Colonic mucosa (tissue), 4 donors: Measurements from ENCODE around the gene CCDC182. TPM values are rescaled to one million over a fixed set of nuclear protein-coding genes. Genes with fewer than 3 reads are reported as not detected.

Experiments
- DNase-seq: peaks from one replicate; pipeline ENCODE4 v3.0.0-alpha.2; 2020
- H3K27ac ChIP-seq: fragments of 200-600 bp; one replicate; pipeline ENCODE4 v1.8.0; 2021
- H3K27me3 ChIP-seq: fragments of 200-600 bp; one replicate; pipeline ENCODE4 v1.8.0; 2021
- H3K36me3 ChIP-seq: fragments of 200-600 bp; one replicate; pipeline ENCODE4 v1.8.0; 2021
- H3K4me1 ChIP-seq: fragments of 200-600 bp; one replicate; pipeline ENCODE4 v1.8.0; 2021; ENCODE audit warnings: mild to moderate bottlenecking
- H3K4me3 ChIP-seq: fragments of 200-600 bp; one replicate; pipeline ENCODE4 v1.8.0; 2021
- H3K9ac ChIP-seq, 2 donors: one replicate each; pipeline ENCODE4 v1.7.0; 2013; ENCODE audit warnings: control low read depth in 2 of 2, low read depth in 2 of 2, low read length in 2 of 2
- H3K9me3 ChIP-seq: fragments of 200-600 bp; one replicate; pipeline ENCODE4 v1.8.0; 2021
- CTCF ChIP-seq: fragments of 200-600 bp; IDR thresholded peaks from one replicate; pipeline ENCODE4 v1.8.0; 2022; ENCODE audit warnings: antibody characterized with exemption, mild to moderate bottlenecking
- intact Hi-C: fragments of 100-400 bp; cut with DNase I; formaldehyde crosslinking; loops from one replicate; pipeline ENCODE4 v1.14.1; 2022
- total RNA-seq, 2 donors: library from RNA; stranded (reverse); fragmentation: NEBNext Ultra II Directional in 1 of 2; extraction: Animal tissue kit (Norgen Biotek cat#: 25700) in 1 of 2; gene quantifications; one replicate each; pipeline ENCODE4 v1.2.1, GENCODE V29; 2021
- donor health status: healthy.
- donor health status: DM: no; HTN: no; CAD: no.
- donor health status: DM: no; HTN: no; CAD: no.

The CCDC182 gene
- total RNA-seq, 2 donors from 2014 or later, result not detected

GRCh38 chr17:57778306-57778705, 33.2 kb upstream of the CCDC182 start:
- Histone ChIP-seq H3K27ac (no peak overlapping the region), H3K9me3 (no peaks in the 10 kb centered on the region), H3K9ac (no peak overlapping the region), H3K4me3 (no peak overlapping the region), H3K4me1 (no peaks in the 10 kb centered on the region), H3K36me3 (no peaks in the 10 kb centered on the region), H3K27me3 (no peaks in the 10 kb centered on the region)
- TF ChIP-seq CTCF, result no peak
- DNase-seq, result no peak
- intact Hi-C loops, result no loop called here

GRCh38 chr17:57776366-57776765, 31.3 kb upstream of the CCDC182 start:
- Histone ChIP-seq H3K9me3 (no peaks in the 10 kb centered on the region), H3K27me3 (no peaks in the 10 kb centered on the region), H3K36me3 (no peaks in the 10 kb centered on the region), H3K4me1 (no peaks in the 10 kb centered on the region), H3K9ac (no peak overlapping the region), H3K27ac (no peak overlapping the region), H3K4me3 (no peak overlapping the region)
- intact Hi-C loops, result no loop called here
- DNase-seq, result no peak
- TF ChIP-seq CTCF, result no peak

- Histone ChIP-seq H3K27ac (no peak overlapping the region), H3K4me1 (no peaks in the 10 kb centered on the region), H3K9me3 (no peaks in the 10 kb centered on the region), H3K36me3 (no peaks in the 10 kb centered on the region), H3K27me3 (no peaks in the 10 kb centered on the region), H3K9ac (no peak overlapping the region), H3K4me3 (no peak overlapping the region)
- intact Hi-C loops, result no loop called here
- DNase-seq, result no peak
- TF ChIP-seq CTCF, result no peak
These were observed 29.8 kb upstream of the CCDC182 start for GRCh38 chr17:57774872-57775271.

- H3K27me3 ChIP-seq, result no peaks in the 10 kb centered on the region
These were observed 28.5 kb upstream of the CCDC182 start for GRCh38 chr17:57773557-57773956.

GRCh38 chr17:57772774-57773173, 27.7 kb upstream of the CCDC182 start:
- no peaks in the 10 kb centered on the region for H3K4me1 ChIP-seq
- no peaks in the 10 kb centered on the region for H3K9me3 ChIP-seq
- no peak overlapping the region for H3K9ac ChIP-seq
- no peaks in the 10 kb centered on the region for H3K27me3 ChIP-seq
- no peak overlapping the region for H3K27ac ChIP-seq
- TF ChIP-seq CTCF, result no peak
- DNase-seq, result no peak
- H3K4me3 ChIP-seq, result no peak overlapping the region
- no peaks in the 10 kb centered on the region for H3K36me3 ChIP-seq
- intact Hi-C loops, result no loop called here

More at GRCh38 chr17:57773557-57773956, 28.5 kb upstream of the CCDC182 start:
- no peak overlapping the region for H3K9ac ChIP-seq
- intact Hi-C loops, result no loop called here
- H3K4me3 ChIP-seq, result no peak overlapping the region
- H3K4me1 ChIP-seq, result no peaks in the 10 kb centered on the region
- no peaks in the 10 kb centered on the region for H3K36me3 ChIP-seq
- no peaks in the 10 kb centered on the region for H3K9me3 ChIP-seq
- H3K27ac ChIP-seq, result no peak overlapping the region
- no peak for TF ChIP-seq CTCF
- DNase-seq, result no peak

GRCh38 chr17:57767561-57767960, 22.5 kb upstream of the CCDC182 start:
- Histone ChIP-seq H3K9ac (no peak overlapping the region), H3K4me3 (no peak overlapping the region), H3K36me3 (no peaks in the 10 kb centered on the region), H3K27me3 (no peaks in the 10 kb centered on the region), H3K27ac (no peak overlapping the region), H3K4me1 (no peaks in the 10 kb centered on the region), H3K9me3 (no peaks in the 10 kb centered on the region)
- intact Hi-C loops, result no loop called here
- no peak for DNase-seq
- no peak for TF ChIP-seq CTCF
